Measurements from ENCODE around the gene GPBAR1.

DNA sequence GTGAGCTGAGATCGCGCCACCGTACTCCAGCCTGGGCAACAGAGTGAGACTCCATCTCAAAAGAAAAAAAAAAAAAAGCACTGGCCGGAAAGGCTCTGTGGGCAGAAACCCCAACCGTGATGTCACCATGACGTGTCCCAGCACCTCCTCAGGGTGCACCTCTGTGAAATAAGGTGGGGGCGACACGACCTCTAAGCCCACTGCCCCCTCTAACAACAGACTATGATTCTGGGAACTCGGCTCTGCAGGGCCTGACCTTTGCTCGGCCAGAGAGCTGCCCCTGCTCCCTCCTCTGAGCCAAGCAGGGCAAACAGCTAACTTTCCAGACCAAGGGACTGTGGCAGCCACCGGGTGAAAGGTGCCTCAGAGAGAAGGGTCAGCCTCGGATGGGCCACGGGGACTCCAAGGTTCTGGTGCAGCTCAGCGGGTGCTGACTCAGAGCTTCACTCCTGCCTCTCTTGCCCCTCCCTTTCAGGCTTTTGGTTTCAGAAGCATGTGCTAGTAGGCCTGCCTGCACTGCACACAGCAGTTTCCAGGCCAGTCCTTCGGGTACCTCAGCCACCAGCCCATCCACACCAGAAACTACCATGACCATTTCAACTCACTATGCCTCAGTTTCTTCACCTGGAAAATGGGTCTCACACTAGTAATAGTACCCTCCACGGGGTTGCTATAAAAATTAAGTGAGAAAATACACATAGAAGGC, 23.4 kb downstream of the GPBAR1 start:
- TF ChIP-seq, protein P1, sequence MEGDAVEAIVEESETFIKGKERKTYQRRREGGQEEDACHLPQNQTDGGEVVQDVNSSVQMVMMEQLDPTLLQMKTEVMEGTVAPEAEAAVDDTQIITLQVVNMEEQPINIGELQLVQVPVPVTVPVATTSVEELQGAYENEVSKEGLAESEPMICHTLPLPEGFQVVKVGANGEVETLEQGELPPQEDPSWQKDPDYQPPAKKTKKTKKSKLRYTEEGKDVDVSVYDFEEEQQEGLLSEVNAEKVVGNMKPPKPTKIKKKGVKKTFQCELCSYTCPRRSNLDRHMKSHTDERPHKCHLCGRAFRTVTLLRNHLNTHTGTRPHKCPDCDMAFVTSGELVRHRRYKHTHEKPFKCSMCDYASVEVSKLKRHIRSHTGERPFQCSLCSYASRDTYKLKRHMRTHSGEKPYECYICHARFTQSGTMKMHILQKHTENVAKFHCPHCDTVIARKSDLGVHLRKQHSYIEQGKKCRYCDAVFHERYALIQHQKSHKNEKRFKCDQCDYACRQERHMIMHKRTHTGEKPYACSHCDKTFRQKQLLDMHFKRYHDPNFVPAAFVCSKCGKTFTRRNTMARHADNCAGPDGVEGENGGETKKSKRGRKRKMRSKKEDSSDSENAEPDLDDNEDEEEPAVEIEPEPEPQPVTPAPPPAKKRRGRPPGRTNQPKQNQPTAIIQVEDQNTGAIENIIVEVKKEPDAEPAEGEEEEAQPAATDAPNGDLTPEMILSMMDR (IDR thresholded peaks at IDR 0.05; ENCODE audit: insufficient read depth, low read length), result no peak
- TF ChIP-seq POLR2AphosphoS5 (IDR thresholded peaks at IDR 0.05; ENCODE audit: low read depth), result no peak
- TF ChIP-seq, protein P2, sequence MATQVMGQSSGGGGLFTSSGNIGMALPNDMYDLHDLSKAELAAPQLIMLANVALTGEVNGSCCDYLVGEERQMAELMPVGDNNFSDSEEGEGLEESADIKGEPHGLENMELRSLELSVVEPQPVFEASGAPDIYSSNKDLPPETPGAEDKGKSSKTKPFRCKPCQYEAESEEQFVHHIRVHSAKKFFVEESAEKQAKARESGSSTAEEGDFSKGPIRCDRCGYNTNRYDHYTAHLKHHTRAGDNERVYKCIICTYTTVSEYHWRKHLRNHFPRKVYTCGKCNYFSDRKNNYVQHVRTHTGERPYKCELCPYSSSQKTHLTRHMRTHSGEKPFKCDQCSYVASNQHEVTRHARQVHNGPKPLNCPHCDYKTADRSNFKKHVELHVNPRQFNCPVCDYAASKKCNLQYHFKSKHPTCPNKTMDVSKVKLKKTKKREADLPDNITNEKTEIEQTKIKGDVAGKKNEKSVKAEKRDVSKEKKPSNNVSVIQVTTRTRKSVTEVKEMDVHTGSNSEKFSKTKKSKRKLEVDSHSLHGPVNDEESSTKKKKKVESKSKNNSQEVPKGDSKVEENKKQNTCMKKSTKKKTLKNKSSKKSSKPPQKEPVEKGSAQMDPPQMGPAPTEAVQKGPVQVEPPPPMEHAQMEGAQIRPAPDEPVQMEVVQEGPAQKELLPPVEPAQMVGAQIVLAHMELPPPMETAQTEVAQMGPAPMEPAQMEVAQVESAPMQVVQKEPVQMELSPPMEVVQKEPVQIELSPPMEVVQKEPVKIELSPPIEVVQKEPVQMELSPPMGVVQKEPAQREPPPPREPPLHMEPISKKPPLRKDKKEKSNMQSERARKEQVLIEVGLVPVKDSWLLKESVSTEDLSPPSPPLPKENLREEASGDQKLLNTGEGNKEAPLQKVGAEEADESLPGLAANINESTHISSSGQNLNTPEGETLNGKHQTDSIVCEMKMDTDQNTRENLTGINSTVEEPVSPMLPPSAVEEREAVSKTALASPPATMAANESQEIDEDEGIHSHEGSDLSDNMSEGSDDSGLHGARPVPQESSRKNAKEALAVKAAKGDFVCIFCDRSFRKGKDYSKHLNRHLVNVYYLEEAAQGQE (IDR thresholded peaks at IDR 0.05; ENCODE audit: insufficient replicate concordance, low read depth), result no peak
- TF ChIP-seq GABPA (IDR thresholded peaks at IDR 0.05; ENCODE audit: low read depth), result no peak

Data from HL-60 (cell line).